Mesenchymal stem cell (in vitro differentiated cells and primary cell): Measurements from ENCODE around the gene LDB2.

Source experiments
- DNase-seq: peaks from one replicate; pipeline ENCODE4 v3.0.0-alpha.2; 2013
- H2AFZ ChIP-seq: one replicate; pipeline ENCODE4 v1.6.1; 2013; ENCODE audit warnings: low read depth, mild to moderate bottlenecking, control low read depth, inconsistent platforms, low read length, moderate library complexity
- H2AK5ac ChIP-seq: 2 replicates; pipeline ENCODE4 v1.6.1; 2013; ENCODE audit warnings: low read length, moderate library complexity, mild to moderate bottlenecking, inconsistent platforms; ENCODE audit not compliant: severe bottlenecking
- H2BK120ac ChIP-seq: one replicate; pipeline ENCODE4 v1.6.1; 2013; ENCODE audit warnings: low read depth, mild to moderate bottlenecking, inconsistent platforms, low read length, moderate library complexity
- H2BK12ac ChIP-seq, 2 experiments: one replicate each; pipeline ENCODE4 v1.6.1; 2013; ENCODE audit warnings: inconsistent platforms in 2 of 2, low read length in 2 of 2, mild to moderate bottlenecking in 2 of 2, moderate library complexity in 2 of 2, control low read depth in 1 of 2
- H2BK15ac ChIP-seq: one replicate; pipeline ENCODE4 v1.6.1; 2013; ENCODE audit warnings: mild to moderate bottlenecking, low read depth, inconsistent platforms; ENCODE audit not compliant: poor library complexity, severe bottlenecking
- H2BK5ac ChIP-seq: 2 replicates; pipeline ENCODE4 v1.6.1; 2013; ENCODE audit warnings: low read depth, mild to moderate bottlenecking, low read length, control low read depth, inconsistent platforms; ENCODE audit not compliant: poor library complexity, severe bottlenecking
- H3K14ac ChIP-seq, 2 experiments: one replicate each; pipeline ENCODE4 v1.6.1; 2013; ENCODE audit warnings: inconsistent platforms in 2 of 2, low read length in 2 of 2, control low read depth in 1 of 2, mild to moderate bottlenecking in 1 of 2, moderate library complexity in 1 of 2
- H3K18ac ChIP-seq, 2 experiments: one replicate each; pipeline ENCODE4 v1.6.1; 2013; ENCODE audit warnings: inconsistent platforms in 2 of 2, low read length in 2 of 2, control low read depth in 1 of 2, low read depth in 1 of 2, mild to moderate bottlenecking in 1 of 2
- H3K23ac ChIP-seq, 2 experiments: one replicate each; pipeline ENCODE4 v1.6.1; 2013; ENCODE audit warnings: inconsistent platforms in 2 of 2, low read length in 2 of 2, mild to moderate bottlenecking in 2 of 2, moderate library complexity in 2 of 2, control low read depth in 1 of 2
- H3K27ac ChIP-seq: 2 replicates; pipeline ENCODE4 v1.5.1; 2013; ENCODE audit warnings: mild to moderate bottlenecking, moderate library complexity, low read length, control low read depth, inconsistent platforms; ENCODE audit not compliant: poor library complexity, severe bottlenecking
- H3K27me3 ChIP-seq, 2 experiments: 2 replicates each; pipeline versions ENCODE4 v1.6.1 to v1.7.0; 2013; ENCODE audit warnings: low read length in 2 of 2, mild to moderate bottlenecking in 2 of 2, moderate library complexity in 2 of 2, control low read depth in 1 of 2, inconsistent platforms in 1 of 2; ENCODE audit not compliant: control insufficient read depth in 1 of 2, insufficient read depth in 1 of 2
- H3K36me3 ChIP-seq, 2 experiments: 2 replicates each; pipeline versions ENCODE4 v1.6.1 to v1.7.0; 2013; ENCODE audit warnings: low read length in 2 of 2, control low read depth in 1 of 2, inconsistent platforms in 1 of 2, low read depth in 1 of 2, mild to moderate bottlenecking in 1 of 2; ENCODE audit not compliant: insufficient read depth in 2 of 2, control insufficient read depth in 1 of 2
- H3K4ac ChIP-seq, 2 experiments: one replicate each; pipeline ENCODE4 v1.6.1; 2013; ENCODE audit warnings: inconsistent platforms in 2 of 2, low read length in 2 of 2, mild to moderate bottlenecking in 2 of 2, moderate library complexity in 2 of 2, control low read depth in 1 of 2, low read depth in 1 of 2
- H3K4me1 ChIP-seq: 2 replicates; pipeline ENCODE4 v1.6.1; 2013; ENCODE audit warnings: low read depth, low read length, control low read depth; ENCODE audit not compliant: control insufficient read depth, insufficient read depth
- H3K4me2 ChIP-seq: 2 replicates; pipeline ENCODE4 v1.6.1; 2013; ENCODE audit warnings: low read length, mild to moderate bottlenecking, inconsistent platforms; ENCODE audit not compliant: poor library complexity, severe bottlenecking
- H3K4me3 ChIP-seq, 2 experiments: 2 replicates each; pipeline versions ENCODE4 v1.5.1 to v1.7.0; 2013; ENCODE audit warnings: low read length in 2 of 2, mild to moderate bottlenecking in 2 of 2, control low read depth in 1 of 2, low read depth in 1 of 2; ENCODE audit not compliant: insufficient read depth in 1 of 2
- H3K79me1 ChIP-seq: replicated peaks from 2 replicates; pipeline ENCODE4 v1.6.1; 2013; ENCODE audit warnings: mild to moderate bottlenecking, control low read depth, low read length, inconsistent platforms; ENCODE audit not compliant: poor library complexity, severe bottlenecking
- H3K9ac ChIP-seq: 2 replicates; pipeline ENCODE4 v1.7.0; 2013; ENCODE audit warnings: mild to moderate bottlenecking, low read length, moderate library complexity
- H3K9me3 ChIP-seq: 2 replicates; pipeline ENCODE4 v1.7.0; 2013; ENCODE audit warnings: mild to moderate bottlenecking, low read length; ENCODE audit not compliant: control insufficient read depth
- H4K8ac ChIP-seq: one replicate; pipeline ENCODE4 v1.6.1; 2013; ENCODE audit warnings: inconsistent platforms, mild to moderate bottlenecking, low read length, moderate library complexity
- H4K91ac ChIP-seq: one replicate; pipeline ENCODE4 v1.6.1; 2013; ENCODE audit warnings: mild to moderate bottlenecking, low read length, inconsistent platforms
- WGBS: methylation state at CpG from one replicate; pipeline ENCODE4 v1.1.7; 2013; ENCODE audit warnings: mixed read lengths; 5-methylcytosine and 5-hydroxymethylcytosine counted together

Gene LDB2

GRCh38 chr4:16581117-16581516 is 317.3 kb downstream of the LDB2 start:
- H2BK12ac ChIP-seq, result no peak overlapping the region
- 89% methylated on average over 3 of the region's 3 CpGs for WGBS

GRCh38 chr4:16580514-16580913 is 317.9 kb downstream of the LDB2 start:
- Histone ChIP-seq H2BK5ac (no peak overlapping the region), H2BK15ac (no peak overlapping the region), H3K14ac (no peak overlapping the region), H3K4me1 (no peaks in the 10 kb centered on the region), H3K27me3 (no peaks in the 10 kb centered on the region), H2AK5ac (no peak overlapping the region), H3K4ac (no peak overlapping the region), H3K4me3 (no peak overlapping the region), H4K91ac (no peak overlapping the region), H3K18ac (no peak overlapping the region), H2BK12ac (no peak overlapping the region), H3K36me3 (peaks cover 0 to 45% of the 10 kb centered on the region in 2 experiments), H3K9ac (no peak overlapping the region), H3K23ac (no peak overlapping the region), H3K27ac (no peak overlapping the region), H3K79me1 (no peaks in the 10 kb centered on the region), H2AFZ (no peak overlapping the region), H3K4me2 (no peak overlapping the region), H3K9me3 (no peaks in the 10 kb centered on the region), H4K8ac (no peak overlapping the region), H2BK120ac (no peak overlapping the region)
- DNase-seq, result no peak

More at GRCh38 chr4:16581117-16581516, 317.3 kb downstream of the LDB2 start:
- Histone ChIP-seq H3K23ac (no peak overlapping the region), H4K8ac (no peak overlapping the region), H3K79me1 (no peaks in the 10 kb centered on the region), H3K18ac (no peak overlapping the region), H3K4me2 (no peak overlapping the region), H3K4me3 (no peak overlapping the region), H3K36me3 (peaks cover 0 to 45% of the 10 kb centered on the region in 2 experiments), H2AFZ (no peak overlapping the region), H2BK5ac (no peak overlapping the region), H2AK5ac (no peak overlapping the region), H3K4me1 (no peaks in the 10 kb centered on the region), H3K9me3 (no peaks in the 10 kb centered on the region), H2BK120ac (no peak overlapping the region), H3K27me3 (no peaks in the 10 kb centered on the region), H3K27ac (no peak overlapping the region), H2BK15ac (no peak overlapping the region), H3K9ac (no peak overlapping the region), H3K4ac (no peak overlapping the region), H4K91ac (no peak overlapping the region), H3K14ac (no peak overlapping the region)
- no peak for DNase-seq

GRCh38 chr4:16579866-16580265 is 318.6 kb downstream of the LDB2 start:
- Histone ChIP-seq H2BK15ac (no peak overlapping the region), H3K79me1 (no peaks in the 10 kb centered on the region), H2AFZ (no peak overlapping the region), H3K4me3 (no peak overlapping the region), H3K4me1 (no peaks in the 10 kb centered on the region), H4K8ac (no peak overlapping the region), H3K27me3 (no peaks in the 10 kb centered on the region), H2BK120ac (no peak overlapping the region), H3K27ac (no peak overlapping the region), H3K9ac (no peak overlapping the region), H3K23ac (no peak overlapping the region), H3K18ac (no peak overlapping the region), H2BK5ac (no peak overlapping the region), H3K4ac (no peak overlapping the region), H3K4me2 (no peak overlapping the region), H2BK12ac (no peak overlapping the region), H3K9me3 (no peaks in the 10 kb centered on the region), H3K14ac (no peak overlapping the region), H3K36me3 (peaks cover 0 to 43% of the 10 kb centered on the region in 2 experiments), H4K91ac (no peak overlapping the region), H2AK5ac (no peak overlapping the region)
- no peak for DNase-seq
- WGBS, result 79% methylated on average over 3 of the region's 3 CpGs

GRCh38 chr4:16577177-16577576 is 321.3 kb downstream of the LDB2 start:
- Histone ChIP-seq H4K91ac (no peak overlapping the region), H2AK5ac (no peak overlapping the region), H3K18ac (no peak overlapping the region), H2AFZ (no peak overlapping the region), H2BK120ac (no peak overlapping the region), H4K8ac (no peak overlapping the region), H3K79me1 (no peaks in the 10 kb centered on the region), H3K4ac (no peak overlapping the region), H2BK12ac (no peak overlapping the region), H3K27ac (no peak overlapping the region), H3K9ac (no peak overlapping the region), H3K4me1 (no peaks in the 10 kb centered on the region), H3K4me3 (no peak overlapping the region), H3K14ac (no peak overlapping the region), H3K9me3 (no peaks in the 10 kb centered on the region), H3K27me3 (no peaks in the 10 kb centered on the region), H3K36me3 (peaks cover 0 to 16% of the 10 kb centered on the region in 2 experiments), H2BK5ac (no peak overlapping the region), H3K23ac (no peak overlapping the region), H3K4me2 (no peak overlapping the region), H2BK15ac (no peak overlapping the region)
- DNase-seq, result no peak
- WGBS, result 100% methylated on average over 1 of the region's 3 CpGs
